CD14-positive monocyte (primary cell): ENCODE measurements around the gene TAS2R16. TPM values are rescaled to one million over a fixed set of nuclear protein-coding genes. Genes with fewer than 3 reads are reported as not detected.

Experiments
- DNase-seq, 3 donors: peaks; one replicate each; pipeline ENCODE4 v3.0.0-alpha.2; 2011 to 2022
- H2AFZ ChIP-seq: 2 replicates; pipeline ENCODE4 v1.6.0; 2012; ENCODE audit warnings: mild to moderate bottlenecking, low read depth, low read length, inconsistent platforms; ENCODE audit not compliant: insufficient read depth, poor library complexity, severe bottlenecking
- H3K27ac ChIP-seq, 2 donors: 1 replicate in 1 of 2; 2 replicates in 1 of 2; pipeline ENCODE4 v1.5.1; 2012 to 2013; ENCODE audit warnings: low read length in 2 of 2, control low read depth in 1 of 2, inconsistent platforms in 1 of 2, low read depth in 1 of 2, mild to moderate bottlenecking in 1 of 2
- H3K27me3 ChIP-seq, 2 donors: one replicate each; pipeline versions ENCODE4 v1.6.0 to v1.6.1; 2011 to 2013; ENCODE audit warnings: low read length in 2 of 2; ENCODE audit not compliant: control insufficient read depth in 2 of 2, insufficient read depth in 2 of 2
- H3K36me3 ChIP-seq, 2 donors: replicated peaks in 1 of 2; 1 replicate in 1 of 2; 2 replicates in 1 of 2; pipeline versions ENCODE4 v1.5.1 to v1.6.1; 2012 to 2013; ENCODE audit warnings: low read length in 2 of 2, control low read depth in 1 of 2, inconsistent platforms in 1 of 2, mild to moderate bottlenecking in 1 of 2; ENCODE audit not compliant: insufficient read depth in 2 of 2, control insufficient read depth in 1 of 2
- H3K4me1 ChIP-seq, 2 donors: 1 replicate in 1 of 2; 2 replicates in 1 of 2; pipeline versions ENCODE4 v1.5.1 to v1.6.1; 2012 to 2013; ENCODE audit warnings: low read length in 2 of 2, control low read depth in 1 of 2, inconsistent platforms in 1 of 2, mild to moderate bottlenecking in 1 of 2, moderate library complexity in 1 of 2; ENCODE audit not compliant: insufficient read depth in 2 of 2, control insufficient read depth in 1 of 2
- H3K4me2 ChIP-seq: replicated peaks from 2 replicates; pipeline ENCODE3; 2012; ENCODE audit warnings: low read length, moderate library complexity, mild to moderate bottlenecking; ENCODE audit not compliant: poor library complexity, severe bottlenecking; ENCODE audit errors: extremely low read depth
- H3K4me3 ChIP-seq, 3 experiments: fragments of 200-600 bp in 1 of 3; sonication (generic) in 1 of 3; replicated peaks in 1 of 3; 1 replicate in 2 of 3; 2 replicates in 1 of 3; pipeline ENCODE4 v1.5.1; 2011 to 2013; ENCODE audit warnings: low read length in 3 of 3, mild to moderate bottlenecking in 3 of 3, control low read depth in 2 of 3, low read depth in 2 of 3, inconsistent platforms in 1 of 3, moderate library complexity in 1 of 3
- H3K79me2 ChIP-seq: 2 replicates; pipeline ENCODE4 v1.6.0; 2012; ENCODE audit warnings: mild to moderate bottlenecking, control low read depth, inconsistent platforms, low read length, moderate library complexity; ENCODE audit not compliant: insufficient read depth
- H3K9ac ChIP-seq: 2 replicates; pipeline ENCODE4 v1.6.0; 2017; ENCODE audit warnings: low read length, mild to moderate bottlenecking; ENCODE audit not compliant: insufficient read depth, poor library complexity, severe bottlenecking
- H3K9me3 ChIP-seq, 2 donors: replicated peaks in 1 of 2; 1 replicate in 1 of 2; 2 replicates in 1 of 2; pipeline versions ENCODE4 v1.5.1 to v1.6.1; 2012 to 2013; ENCODE audit warnings: low read length in 2 of 2, control low read depth in 1 of 2; ENCODE audit not compliant: control insufficient read depth in 1 of 2, insufficient read depth in 1 of 2
- H4K20me1 ChIP-seq: 2 replicates; pipeline ENCODE4 v1.6.0; 2012; ENCODE audit warnings: mild to moderate bottlenecking, low read length, control low read depth, moderate library complexity; ENCODE audit not compliant: insufficient read depth
- H3K27ac Mint-ChIP-seq, 7 donors: one replicate each; pipeline ENCODE4 v1.8.0; 2020; ENCODE audit warnings: mild to moderate bottlenecking in 7 of 7, mixed read lengths in 7 of 7, moderate library complexity in 6 of 7, inconsistent platforms in 2 of 7
- H3K27me3 Mint-ChIP-seq, 3 donors: one replicate each; pipeline ENCODE4 v1.8.0; 2021 to 2022; ENCODE audit warnings: low read depth in 3 of 3, mild to moderate bottlenecking in 3 of 3, mixed read lengths in 3 of 3, moderate library complexity in 3 of 3, inconsistent platforms in 1 of 3
- H3K36me3 Mint-ChIP-seq, 2 donors: one replicate each; pipeline ENCODE4 v1.8.0; 2020; ENCODE audit warnings: mixed read lengths in 2 of 2, inconsistent platforms in 1 of 2, mild to moderate bottlenecking in 1 of 2
- H3K4me1 Mint-ChIP-seq: one replicate; pipeline ENCODE4 v1.8.0; 2020; ENCODE audit warnings: mild to moderate bottlenecking, mixed read lengths
- H3K4me3 Mint-ChIP-seq, 2 donors: one replicate each; pipeline ENCODE4 v1.8.0; 2020; ENCODE audit warnings: mild to moderate bottlenecking in 2 of 2, mixed read lengths in 2 of 2, moderate library complexity in 1 of 2
- H3K9me3 Mint-ChIP-seq, 7 donors: one replicate each; pipeline ENCODE4 v1.8.0; 2020 to 2022; ENCODE audit warnings: mixed read lengths in 7 of 7, mild to moderate bottlenecking in 6 of 7, moderate library complexity in 6 of 7, inconsistent platforms in 2 of 7
- WGBS: methylation state at CpG from one replicate; pipeline ENCODE4 v1.1.5; 2013; ENCODE audit warnings: missing lambda C conversion rate; ENCODE audit not compliant: insufficient coverage; 5-methylcytosine and 5-hydroxymethylcytosine counted together
- intact Hi-C, 2 donors: fragments of 100-400 bp; cut with micrococcal nuclease; formaldehyde crosslinking; loops; one replicate each; pipeline versions ENCODE4 v1.15.0 to v1.15.1; 2023
- polyA plus RNA-seq, 3 donors: library from polyadenylated mRNA; depleted of rRNA in 1 of 3; unstranded in 2 of 3; stranded (reverse) in 1 of 3; fragments of 300-500 nt in 2 of 3; fragments of >200 nt in 1 of 3; fragmentation: Illumina TruSeq in 2 of 3; gene quantifications; 1 replicate in 2 of 3; 2 replicates in 1 of 3; pipeline ENCODE4 v1.2.3, GENCODE V29; 2012 to 2021
- TF ChIP-seq, protein P1 (sequence below): fragments of 200-600 bp; IDR thresholded peaks from one replicate; pipeline ENCODE4 v1.8.0; 2022; ENCODE audit warnings: antibody characterized with exemption, mild to moderate bottlenecking

TAS2R16 gene
- polyA plus RNA-seq, 3 donors: not detected

DNA sequence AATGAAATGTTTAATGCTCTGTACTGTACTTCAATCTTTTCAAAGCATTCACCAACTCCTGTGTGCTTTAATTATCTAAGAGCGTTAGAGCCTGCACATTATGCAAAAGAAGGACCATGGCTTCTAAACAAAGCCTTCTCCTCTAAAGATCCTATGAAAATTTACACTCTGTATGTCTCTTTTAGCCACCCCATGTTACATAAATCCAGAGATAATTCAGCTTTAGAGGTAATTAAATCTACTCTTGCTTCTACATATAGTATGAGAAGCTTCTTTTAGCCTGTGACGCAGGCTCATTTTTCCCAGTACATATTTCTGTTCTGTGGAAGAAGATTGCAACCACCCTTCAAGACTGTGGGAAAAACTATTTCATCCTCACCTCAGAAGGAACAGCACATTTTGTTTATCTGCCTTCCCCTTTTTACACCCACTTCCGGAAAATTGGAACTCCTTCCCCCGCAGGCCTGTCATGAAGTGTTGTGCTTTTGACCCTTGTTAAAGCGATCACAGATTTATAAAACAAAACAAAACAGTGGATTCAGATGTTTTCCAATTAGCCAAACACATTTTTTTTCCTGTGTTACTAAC, 8.1 kb upstream of the TAS2R16 start:
- no peaks in the 10 kb centered on the region for H3K36me3 Mint-ChIP-seq
- Histone ChIP-seq H3K4me1 (no peaks in the 10 kb centered on the region), H3K4me2 (no peak overlapping the region), H4K20me1 (no peaks in the 10 kb centered on the region), H3K36me3 (no peaks in the 10 kb centered on the region), H3K9ac (no peak overlapping the region), H2AFZ (no peak overlapping the region), H3K79me2 (no peaks in the 10 kb centered on the region), H3K27me3 (no peaks in the 10 kb centered on the region), H3K4me3 (no peak overlapping the region), H3K9me3 (no peaks in the 10 kb centered on the region), H3K27ac (no peak overlapping the region)
- no peak overlapping the region for H3K27ac Mint-ChIP-seq
- peaks cover 0 to 8% (median 2%) of the 10 kb centered on the region in 7 donors for H3K9me3 Mint-ChIP-seq
- H3K4me1 Mint-ChIP-seq: no peaks in the 10 kb centered on the region
- WGBS: 55% methylated on average over 2 of the region's 5 CpGs
- H3K27me3 Mint-ChIP-seq: no peaks in the 10 kb centered on the region
- H3K4me3 Mint-ChIP-seq: no peak overlapping the region
- TF ChIP-seq, protein P1, sequence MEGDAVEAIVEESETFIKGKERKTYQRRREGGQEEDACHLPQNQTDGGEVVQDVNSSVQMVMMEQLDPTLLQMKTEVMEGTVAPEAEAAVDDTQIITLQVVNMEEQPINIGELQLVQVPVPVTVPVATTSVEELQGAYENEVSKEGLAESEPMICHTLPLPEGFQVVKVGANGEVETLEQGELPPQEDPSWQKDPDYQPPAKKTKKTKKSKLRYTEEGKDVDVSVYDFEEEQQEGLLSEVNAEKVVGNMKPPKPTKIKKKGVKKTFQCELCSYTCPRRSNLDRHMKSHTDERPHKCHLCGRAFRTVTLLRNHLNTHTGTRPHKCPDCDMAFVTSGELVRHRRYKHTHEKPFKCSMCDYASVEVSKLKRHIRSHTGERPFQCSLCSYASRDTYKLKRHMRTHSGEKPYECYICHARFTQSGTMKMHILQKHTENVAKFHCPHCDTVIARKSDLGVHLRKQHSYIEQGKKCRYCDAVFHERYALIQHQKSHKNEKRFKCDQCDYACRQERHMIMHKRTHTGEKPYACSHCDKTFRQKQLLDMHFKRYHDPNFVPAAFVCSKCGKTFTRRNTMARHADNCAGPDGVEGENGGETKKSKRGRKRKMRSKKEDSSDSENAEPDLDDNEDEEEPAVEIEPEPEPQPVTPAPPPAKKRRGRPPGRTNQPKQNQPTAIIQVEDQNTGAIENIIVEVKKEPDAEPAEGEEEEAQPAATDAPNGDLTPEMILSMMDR: no peak
- no peak for DNase-seq
- intact Hi-C loops: no loop called here

DNA sequence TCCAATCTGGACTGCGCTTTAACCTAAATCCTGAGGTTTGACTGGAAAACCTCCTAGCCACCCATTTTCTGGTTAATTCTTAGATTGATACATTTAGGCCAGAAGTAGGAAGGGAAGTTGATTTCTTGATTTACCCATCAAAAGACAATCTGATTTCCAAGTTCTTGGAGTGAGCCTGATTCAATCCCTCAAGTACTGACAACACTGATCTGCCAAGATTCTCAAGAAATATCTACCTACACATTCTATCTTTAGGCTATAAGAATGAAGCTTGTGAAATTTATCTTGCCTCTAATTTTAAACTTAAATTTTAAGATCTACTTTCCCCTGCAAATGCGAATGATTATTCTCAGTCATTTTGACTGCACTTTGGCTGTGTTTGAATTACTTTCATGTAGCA, 5.9 kb downstream of the TAS2R16 start:
- H3K27ac ChIP-seq: no peak overlapping the region
- no peak overlapping the region for H3K4me2 ChIP-seq
- no peak overlapping the region for H3K4me3 ChIP-seq
- no peak overlapping the region for H2AFZ ChIP-seq
- H3K27me3 ChIP-seq: no peaks in the 10 kb centered on the region
- no peak overlapping the region for H3K27ac Mint-ChIP-seq
- no peaks in the 10 kb centered on the region for H3K36me3 Mint-ChIP-seq
- H3K9ac ChIP-seq: no peak overlapping the region
- peaks cover 0 to 8% (median 0%) of the 10 kb centered on the region in 7 donors for H3K9me3 Mint-ChIP-seq
- intact Hi-C loops: no loop called here
- no peaks in the 10 kb centered on the region for H3K36me3 ChIP-seq
- no peaks in the 10 kb centered on the region for H3K4me1 Mint-ChIP-seq
- peaks cover 0 to 4% of the 10 kb centered on the region in 2 donors for H3K9me3 ChIP-seq
- DNase-seq: no peak
- H4K20me1 ChIP-seq: no peaks in the 10 kb centered on the region
- no peak overlapping the region for H3K4me3 Mint-ChIP-seq
- WGBS: no CpG with 5 or more reads among the region's 2 CpGs
- no peaks in the 10 kb centered on the region for H3K27me3 Mint-ChIP-seq
- H3K79me2 ChIP-seq: no peaks in the 10 kb centered on the region
- TF ChIP-seq, protein P1: no peak
- H3K4me1 ChIP-seq: no peaks in the 10 kb centered on the region
